DMS79 treated with DMSO at 0.1 percent for 48 hours (cell line): Measurements from ENCODE around the gene GID8.

Source experiments
- DNase-seq: peaks from one replicate; lab custom pipeline; 2025; lab: John Stamatoyannopoulos, UW

GID8 gene

DNA sequence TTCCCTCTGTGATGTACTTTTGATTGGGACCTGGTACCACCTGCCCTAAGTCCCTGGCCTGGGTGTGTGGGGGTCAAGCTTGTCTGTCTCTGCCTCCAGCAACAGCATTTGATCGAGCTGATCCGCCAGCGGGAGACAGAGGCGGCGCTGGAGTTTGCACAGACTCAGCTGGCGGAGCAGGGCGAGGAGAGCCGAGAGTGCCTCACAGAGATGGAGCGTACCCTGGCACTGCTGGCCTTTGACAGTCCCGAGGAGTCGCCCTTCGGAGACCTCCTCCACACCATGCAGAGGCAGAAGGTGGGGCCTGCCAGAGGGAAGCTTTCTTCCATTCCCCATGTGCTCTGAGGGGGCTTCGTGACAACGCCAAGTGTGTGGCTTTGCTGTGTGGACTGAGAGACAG lies 5.4 kb downstream of the GID8 start:
- no peak for DNase-seq

DNA sequence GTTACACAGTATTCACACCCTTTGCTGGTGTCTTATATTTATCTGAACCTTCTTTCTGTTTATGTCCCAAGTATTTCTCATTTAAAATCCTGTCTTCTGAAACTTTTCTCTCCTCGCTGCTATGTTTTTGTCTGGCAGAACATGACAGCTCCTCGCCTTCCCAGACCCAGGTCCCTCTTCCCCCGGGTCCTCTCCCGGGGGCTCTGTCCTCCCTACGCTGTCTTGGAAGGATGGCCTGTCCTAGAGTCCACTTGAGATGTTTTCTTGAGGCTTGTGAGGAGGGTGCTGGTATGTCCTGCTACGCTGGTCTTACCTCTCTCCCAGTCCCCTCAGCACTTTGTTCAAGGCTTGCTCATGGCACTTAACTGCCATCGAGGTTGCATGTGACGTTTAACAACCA lies 6.2 kb downstream of the GID8 start:
- no peak for DNase-seq

DNA sequence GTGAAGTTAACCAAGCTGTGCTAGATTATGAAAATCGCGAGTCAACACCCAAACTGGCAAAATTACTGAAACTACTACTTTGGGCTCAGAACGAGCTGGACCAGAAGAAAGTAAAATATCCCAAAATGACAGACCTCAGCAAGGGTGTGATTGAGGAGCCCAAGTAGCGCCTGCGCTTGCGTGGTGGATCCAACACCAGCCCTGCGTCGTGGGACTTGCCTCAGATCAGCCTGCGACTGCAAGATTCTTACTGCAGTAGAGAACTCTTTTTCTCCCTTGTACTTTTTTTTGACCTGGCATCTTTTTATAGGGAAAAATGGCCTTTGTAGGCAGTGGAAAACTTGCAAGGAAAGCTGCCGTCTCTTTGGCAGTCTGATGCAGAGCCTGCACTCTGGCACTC lies 6.8 kb downstream of the GID8 start:
- DNase-seq, result no peak

DNA sequence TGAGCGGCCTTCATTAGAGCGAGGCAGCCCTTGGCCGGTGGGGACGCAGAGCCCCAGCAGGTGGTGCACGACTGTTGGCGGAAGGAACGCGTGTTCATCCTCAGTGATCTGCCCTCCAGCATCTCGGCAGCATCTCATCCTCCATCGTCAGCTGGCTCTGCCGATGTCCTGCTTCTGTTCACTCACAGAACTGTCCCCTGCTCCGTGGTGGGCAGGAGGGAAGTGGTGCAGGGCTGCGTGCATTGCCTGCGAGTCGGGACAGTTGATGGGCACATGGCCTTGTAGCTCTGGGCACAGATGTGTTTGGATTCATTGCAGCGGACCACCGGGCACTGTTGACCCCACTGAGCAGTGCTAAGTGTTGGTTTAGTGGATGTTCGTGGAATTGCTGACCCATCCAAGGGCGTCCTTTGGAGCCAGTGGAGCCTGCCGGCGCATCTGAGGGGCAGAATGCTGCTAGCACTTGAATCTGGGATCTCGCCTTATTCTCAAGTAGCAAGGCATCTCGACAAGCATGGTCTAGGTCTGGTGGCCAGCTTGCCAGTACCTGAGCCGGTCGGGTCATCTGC lies 7.9 kb downstream of the GID8 start:
- no peak for DNase-seq

DNA sequence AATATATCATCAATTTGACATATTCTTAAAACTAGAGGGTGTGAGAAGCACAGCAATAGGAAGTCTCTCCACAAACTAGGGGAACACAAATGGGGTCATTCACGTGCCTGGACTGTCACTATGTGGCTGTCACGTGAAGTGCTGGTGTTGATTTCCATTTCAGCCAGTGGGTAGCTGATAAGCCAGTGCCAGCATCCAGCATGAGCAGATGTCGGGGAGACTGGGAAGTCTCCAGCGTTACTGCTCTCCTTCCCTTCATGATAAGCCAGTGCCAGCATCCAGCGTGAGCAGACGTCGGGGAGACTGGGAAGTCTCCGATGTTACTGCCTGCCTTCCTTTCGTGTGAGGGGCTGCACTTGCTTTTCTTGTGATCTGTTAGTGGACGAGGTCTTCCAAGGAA lies 9.0 kb downstream of the GID8 start:
- DNase-seq, result no peak

DNA sequence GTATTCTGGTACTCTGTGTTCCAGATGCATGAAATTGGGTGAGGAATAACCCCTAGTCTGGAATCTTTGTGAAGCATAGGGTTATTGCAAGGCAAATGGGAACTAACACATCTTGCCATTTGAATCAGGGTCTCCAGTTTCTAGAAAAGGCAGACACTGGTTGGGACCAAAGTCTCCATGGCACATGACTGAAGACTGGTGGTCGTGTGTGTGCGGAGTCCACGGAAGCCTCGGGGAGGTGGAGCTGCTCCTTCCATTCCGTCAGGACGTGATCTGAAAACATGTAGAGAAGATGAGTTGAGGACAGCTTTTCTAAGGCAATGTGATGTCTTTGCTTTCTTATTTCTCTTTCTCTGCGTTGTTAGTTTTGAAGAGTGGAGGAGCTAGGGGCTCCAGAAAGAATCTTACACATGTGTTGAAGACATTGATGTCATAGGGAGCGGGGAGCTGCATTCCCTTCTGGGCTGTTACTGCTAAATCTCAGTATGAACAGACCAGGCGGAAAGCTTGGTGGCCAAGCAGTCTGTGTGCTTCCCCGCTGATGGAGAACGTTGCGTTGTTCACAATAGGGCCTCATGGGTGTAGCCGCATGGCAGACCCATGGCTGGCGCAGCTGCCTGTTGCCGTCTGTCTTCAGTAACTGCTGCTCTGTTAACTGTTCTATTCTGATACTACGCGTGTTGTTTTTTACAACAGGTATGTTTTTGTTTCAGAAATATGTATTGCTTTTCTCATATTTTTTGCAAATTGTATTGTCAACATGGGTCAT lies 9.8 kb downstream of the GID8 start:
- no peak for DNase-seq

DNA sequence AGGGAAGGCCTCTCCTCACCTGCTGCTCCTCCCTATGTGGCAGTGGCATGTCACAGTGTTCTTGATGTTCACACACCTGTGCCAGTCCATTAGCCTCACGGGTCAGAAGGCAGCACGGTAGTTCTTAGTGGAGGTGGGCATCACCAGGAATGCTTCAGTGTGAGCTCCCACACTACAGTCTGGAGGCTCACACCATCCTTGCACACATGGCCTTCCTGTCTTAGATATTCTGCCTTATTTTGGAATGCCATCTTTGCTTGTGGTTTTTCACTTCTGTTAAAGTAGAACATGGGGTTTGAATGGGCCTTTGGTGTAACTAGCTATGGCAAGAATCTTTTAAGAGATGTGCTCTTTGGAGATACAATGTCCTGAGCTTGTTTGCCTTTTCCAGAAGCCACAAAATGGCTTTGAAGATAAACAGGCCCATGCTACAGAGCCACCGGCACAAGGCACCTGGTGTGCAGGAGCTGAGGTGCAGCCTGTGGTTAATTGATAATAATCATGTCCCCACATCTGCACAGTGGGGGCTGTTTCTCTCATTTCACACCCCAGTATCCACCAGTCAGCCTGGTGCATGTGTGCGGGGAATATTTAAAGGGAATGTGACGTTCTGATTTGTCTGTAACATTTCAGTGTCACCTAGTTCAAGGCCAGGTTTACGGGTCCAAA lies 11.3 kb downstream of the GID8 start:
- DNase-seq, result no peak

DNA sequence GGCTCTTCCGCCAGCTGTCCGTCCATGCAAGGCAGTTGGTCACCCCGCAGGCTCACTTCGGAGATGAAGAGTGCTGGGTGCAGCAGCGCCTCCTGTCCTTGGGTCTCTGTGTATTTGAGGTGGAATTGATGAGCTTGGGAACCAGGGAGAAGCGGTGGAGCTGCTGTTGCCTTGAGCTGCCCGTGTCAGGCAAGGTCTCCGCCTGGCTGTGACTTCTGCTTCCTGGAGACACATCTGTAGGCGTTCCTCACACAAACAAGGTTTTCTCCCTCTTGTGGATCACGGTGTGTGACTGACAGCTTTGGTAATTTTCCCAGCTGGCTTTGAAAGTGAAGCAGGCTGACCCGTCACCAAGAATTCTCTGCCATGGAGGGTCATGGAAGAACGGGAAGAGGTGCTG lies 12.0 kb downstream of the GID8 start:
- no peak for DNase-seq

DNA sequence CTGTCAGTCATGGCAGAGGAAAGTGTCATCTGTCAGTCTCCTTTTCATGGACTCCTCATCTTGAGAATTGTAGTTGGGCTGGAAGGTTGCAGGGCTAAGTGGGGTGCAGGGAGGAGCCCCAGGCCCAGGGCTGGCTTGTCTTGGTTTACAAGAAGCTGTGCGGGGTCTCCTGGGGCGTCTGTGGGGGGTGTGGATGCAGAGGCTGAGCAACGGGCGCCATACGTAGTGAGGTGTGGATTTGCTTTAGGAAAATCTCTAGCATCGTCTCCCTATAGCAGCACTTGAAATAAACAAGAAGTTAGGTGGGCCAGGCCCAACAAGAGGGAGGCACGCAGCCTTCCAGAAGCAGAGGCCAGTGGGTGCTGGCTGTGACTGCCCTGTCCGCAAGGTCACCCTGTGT lies 12.8 kb downstream of the GID8 start:
- DNase-seq, result no peak

DNA sequence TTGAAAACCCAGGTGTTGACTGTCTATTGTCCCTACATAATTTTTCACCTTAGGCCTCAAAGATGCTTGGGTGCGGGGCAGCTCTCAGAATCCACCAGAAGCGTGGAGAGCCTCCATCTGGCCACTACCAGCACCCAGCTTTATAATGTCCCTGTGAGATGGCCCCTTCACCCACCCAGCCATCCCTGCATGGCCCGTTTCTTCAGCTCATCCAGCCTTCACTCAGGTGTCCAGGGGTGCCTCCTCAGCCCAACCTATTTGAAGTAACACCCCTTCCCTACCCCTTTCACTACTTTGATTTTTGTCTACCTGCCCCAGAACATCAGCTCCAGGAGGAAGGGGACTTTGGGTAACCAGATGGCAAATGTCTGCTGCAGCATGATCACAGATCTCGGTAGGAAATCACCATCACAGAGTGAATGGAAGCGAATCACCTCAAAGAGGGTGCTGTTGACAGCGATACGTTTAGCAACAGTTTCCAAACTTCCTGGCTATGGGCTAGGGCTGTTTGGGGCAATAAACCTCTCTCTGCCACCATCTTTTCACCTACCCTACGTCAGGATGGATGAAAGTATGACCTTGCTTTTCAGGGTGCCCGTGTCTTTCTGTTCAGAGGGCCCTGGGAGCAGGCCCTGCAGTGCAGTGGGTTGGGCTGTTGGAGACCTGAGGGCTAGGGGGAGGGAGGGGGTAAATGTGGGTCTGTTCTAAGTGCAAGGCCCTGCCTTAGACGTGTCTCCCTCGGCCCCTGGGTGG lies 13.4 kb downstream of the GID8 start:
- no peak for DNase-seq

DNA sequence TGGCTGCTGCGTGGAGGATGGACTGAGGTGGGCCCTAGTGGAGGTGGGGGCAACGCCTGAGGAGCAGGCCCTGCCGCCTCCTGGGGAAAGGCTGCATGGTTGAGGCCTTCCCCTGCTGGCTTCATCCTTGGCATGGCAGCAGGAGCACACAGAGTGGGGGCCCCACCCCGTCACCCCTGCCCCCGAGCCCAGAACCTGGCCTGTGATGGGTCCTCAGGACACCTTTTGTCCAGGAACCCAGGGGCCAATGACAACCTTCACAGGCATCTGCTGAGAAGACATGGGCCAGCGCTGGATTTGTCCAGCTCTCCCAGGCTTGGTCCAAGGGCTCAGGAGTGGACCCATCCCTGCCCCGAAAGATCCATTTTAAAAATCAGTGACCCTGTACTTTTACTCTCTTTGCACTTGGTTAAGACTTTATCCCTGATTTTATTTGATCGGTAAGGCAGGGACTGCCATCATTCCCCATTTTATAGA lies 14.0 kb downstream of the GID8 start:
- no peak for DNase-seq

DNA sequence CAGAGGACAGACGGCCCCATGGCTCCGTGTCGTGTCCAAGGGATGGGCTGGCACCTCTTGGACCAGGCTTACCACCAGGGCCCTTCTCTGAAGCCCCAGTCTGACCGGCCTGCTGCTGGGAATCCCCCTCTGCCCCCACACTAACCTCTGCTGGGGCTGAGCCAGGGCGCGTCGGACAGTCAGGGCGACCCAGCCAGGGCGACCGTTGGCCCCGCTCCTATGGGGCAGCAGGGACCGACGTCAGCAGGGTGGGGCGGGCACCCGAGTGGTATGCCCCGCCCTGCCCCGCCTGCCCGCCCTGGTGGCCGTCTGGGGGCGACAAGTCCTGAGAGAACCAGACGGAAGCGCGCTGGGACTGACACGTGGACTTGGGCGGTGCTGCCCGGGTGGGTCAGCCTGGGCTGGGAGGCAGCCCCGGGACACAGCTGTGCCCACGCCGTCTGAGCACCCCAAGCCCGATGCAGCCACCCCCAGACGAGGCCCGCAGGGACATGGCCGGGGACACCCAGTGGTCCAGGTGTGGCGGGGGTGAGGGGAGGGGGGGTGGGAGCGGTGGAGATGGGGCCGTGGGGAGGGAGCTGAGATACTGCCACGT lies 14.5 kb downstream of the GID8 start, which contains the start of gene SLC17A9:
SLC17A9 (plus strand) TSS at position 337 of the 595 bp plus-strand sequence; CDS start at position 459, 122 bp downstream.
- DNase-seq, result no peak

DNA sequence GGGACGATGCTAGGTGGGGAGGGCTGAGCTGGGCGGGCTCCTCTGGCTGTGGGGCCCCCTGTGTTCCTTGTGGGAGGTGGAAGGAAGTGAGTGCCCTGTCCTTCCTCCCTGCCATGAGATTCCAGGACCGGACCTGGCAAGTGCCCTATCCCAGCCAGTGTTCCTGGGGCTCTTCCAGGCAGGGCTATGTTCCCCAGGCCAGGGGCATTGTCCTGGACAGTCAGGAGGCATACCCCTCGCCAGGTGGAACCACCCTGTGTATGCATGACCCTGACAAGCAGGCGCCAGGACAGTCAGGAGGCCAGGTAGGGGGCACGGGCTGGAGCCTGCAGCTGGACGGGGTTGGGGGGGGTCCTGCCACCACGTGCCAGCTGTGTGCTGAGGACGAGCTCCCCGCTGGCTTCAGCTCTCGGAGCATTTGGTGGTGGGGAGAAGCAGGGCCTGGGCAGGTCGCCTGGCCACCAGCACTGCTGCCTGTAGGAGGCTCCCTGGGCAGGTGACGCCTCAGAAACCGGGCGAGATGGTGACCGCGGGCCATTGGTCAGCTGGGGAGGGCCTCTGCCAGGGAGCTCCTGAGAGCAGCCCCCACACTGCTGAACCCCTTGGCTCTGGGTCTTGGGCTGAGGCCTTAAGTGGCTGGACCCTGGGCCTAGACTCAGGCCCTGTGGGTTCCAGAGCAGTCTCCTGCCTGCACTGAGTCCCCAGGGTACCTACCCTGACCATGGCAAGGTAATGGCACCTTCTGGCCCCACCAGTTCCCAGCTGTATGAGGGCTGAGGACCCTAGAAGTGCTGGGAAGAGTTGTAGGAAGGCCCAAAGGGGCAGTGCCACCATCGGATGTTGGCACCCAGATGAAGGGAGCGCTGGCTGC lies 15.3 kb downstream of the GID8 start:
- no peak for DNase-seq

DNA sequence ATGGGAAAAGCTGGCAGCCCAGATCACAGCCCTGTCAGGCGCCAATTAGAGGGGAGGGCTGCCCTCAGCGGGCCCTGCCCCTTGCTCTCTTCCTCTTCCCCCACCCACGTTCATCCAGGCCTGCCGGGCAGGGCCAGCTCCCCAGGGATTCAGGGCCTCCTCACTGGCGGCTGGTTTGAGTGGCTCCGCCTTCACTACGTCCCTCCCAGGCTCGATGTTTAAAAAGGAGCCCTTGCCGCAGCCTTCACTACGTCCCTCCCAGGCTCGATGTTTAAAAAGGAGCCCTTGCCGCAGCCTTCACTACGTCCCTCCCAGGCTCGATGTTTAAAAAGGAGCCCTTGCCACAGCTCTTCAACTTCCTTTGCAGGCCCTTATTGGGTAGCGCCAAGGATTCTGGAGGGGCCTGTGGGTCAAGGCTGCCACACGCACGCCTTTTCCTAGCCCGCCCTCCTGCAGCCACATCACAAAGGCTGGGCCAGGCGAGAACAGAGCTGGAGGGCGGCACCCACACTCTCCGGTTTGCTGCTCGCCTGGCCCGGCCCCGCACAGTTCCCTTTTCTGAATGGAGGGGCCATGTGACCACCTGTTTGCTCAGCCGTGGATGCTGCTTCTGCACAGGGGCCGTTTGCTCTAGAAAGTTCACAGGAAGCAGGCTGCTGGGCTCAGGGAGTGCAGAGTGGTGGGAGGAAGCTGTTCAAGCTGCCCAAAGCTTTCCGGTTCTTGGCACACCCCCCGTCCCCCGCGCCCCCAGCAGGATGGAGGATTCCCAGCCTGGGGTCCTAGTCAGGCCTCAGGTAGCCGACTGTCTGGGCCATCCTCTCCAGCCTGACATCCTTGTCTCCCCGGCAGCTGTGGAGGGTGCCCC lies 16.1 kb downstream of the GID8 start:
- peak; percentile 92 for DNase-seq

DNA sequence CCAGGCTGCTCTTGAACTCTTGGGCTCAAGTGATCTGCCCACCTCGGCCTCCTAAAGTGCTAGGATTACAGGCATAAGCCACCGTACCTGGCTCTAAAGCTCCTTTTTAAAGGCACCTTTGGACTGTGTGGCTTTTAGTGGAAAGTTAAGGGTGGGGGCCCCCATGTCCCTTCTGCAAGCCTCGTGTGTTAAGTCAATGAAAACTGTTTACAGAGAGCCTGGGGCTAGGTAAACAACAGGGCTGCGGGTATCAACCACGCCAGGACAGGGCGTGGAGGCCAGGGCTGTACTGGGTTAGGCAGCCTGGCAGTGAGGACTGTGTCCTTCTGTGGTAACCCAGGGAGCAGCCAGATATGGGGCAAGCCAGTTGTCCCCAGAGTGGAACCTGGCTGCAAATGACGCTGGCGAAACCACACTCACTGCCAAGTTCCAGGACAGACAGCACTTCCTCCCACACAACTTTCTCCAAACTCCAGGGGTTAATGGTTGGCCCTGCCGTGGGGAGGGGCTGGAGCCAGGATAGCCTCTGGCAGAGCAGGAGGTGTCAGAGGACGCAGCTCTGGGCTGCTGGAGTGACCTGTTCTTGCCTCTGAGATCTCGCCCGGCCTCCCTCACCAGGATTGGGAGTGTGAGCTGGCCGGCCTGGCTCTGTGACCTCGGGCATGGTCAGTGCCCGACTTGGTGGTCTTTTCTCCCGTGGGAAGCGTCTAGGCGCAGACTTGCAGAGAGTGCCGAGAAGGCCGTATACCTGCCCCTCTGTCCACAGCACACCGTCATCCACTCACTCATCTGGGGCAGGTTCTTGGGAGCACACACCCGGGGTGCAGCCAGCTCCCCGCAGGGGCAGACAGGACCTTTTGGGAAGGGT lies 17.8 kb downstream of the GID8 start:
- no peak for DNase-seq

DNA sequence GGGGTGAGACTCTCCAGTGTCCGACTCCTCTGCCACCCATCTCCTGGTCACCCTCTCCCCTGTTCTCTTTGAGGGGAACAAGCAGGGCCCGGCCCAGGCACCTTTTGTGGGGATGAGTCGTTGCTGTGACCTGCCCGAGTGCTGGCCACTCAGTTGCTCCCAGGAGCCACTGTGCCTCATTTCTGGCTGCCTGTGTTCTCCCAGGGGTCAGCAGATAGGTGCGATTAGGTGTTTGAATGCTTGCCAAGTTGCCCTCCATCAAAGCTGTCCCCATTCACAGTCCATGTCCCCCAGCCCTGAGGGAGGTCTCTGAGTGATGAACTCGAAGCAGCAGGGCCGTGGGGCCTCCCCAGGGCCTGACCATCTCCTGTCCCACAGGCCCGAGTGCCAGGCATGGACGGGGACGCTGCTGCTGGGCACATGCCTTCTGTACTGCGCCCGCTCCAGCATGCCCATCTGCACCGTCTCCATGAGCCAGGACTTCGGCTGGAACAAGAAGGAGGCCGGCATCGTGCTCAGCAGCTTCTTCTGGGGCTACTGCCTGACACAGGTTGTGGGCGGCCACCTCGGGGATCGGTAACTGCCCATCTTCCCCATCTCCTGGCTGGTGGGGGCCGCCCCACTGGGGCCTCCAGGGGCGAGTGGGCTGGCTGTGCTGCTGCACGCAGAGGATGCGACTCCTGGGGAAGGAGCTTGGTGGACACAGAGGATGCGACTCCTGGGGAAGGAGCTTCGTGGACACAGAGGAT lies 18.6 kb downstream of the GID8 start:
- DNase-seq, result no peak

DNA sequence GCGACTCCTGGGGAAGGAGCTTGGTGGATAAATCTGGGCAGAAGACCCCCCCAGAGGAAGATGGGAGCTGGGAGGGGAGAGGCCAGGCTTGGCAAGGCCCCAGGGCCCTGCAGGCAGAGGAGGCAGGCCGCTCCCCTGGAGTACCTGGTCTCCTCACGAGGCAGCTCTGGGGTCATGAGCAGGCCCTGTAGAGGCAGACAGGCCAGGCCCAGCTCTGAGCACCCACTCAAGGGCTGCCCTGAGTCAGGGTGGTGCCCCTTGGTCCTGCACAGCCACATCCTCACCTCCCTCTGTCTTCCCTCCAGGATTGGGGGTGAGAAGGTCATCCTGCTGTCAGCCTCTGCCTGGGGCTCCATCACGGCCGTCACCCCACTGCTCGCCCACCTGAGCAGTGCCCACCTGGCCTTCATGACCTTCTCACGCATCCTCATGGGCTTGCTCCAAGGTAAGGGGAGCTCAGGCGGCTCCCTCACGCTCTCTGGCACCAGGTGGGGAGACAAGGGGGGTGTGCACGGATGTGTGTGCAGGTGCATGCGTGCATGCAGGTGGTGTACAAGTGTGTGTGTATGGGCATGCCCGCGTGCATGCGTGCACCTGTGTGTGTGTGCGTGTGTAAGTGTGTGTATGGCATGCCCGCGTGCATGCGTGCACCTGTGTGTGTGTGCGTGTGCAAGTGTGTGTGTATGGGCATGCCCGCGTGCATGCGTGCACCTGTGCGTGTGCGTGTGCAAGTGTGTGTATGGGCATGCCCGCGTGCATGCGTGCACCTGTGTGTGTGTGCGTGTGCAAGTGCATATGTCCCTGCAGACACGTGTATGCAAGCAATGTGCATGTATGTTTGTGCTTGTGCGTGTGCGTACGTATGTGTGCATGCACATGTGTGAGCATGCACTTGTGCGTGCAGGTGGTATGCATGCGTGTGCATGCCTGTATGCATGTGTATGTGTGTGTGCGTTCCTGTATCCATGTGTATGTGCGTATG lies 19.5 kb downstream of the GID8 start:
- DNase-seq, result no peak
